B cell (primary cell): ENCODE data around the gene NHP2.

Experiments used
- CTCF ChIP-seq: fragments of 200-600 bp; IDR thresholded peaks from one replicate; pipeline ENCODE4 v1.8.0; 2022; ENCODE audit warnings: antibody characterized with exemption, mild to moderate bottlenecking
- EZH2 ChIP-seq: IDR thresholded peaks from 2 replicates; pipeline ENCODE4 v1.6.1; 2012; ENCODE audit warnings: borderline replicate concordance, low read depth, mild to moderate bottlenecking, moderate library complexity, low read length; ENCODE audit not compliant: insufficient read depth, poor library complexity, severe bottlenecking

- no peak for TF ChIP-seq CTCF
- TF ChIP-seq EZH2, result no peak
These were observed 9.8 kb downstream of the NHP2 start for GRCh38 chr5:178143901-178144300.
